Naive B cell (primary cell): ENCODE measurements around the gene CDC14B. TPM values are rescaled to one million over a fixed set of nuclear protein-coding genes. Genes with fewer than 3 reads are reported as not detected.
"Not testable (repeated sequence)": the region's sequence is repeated elsewhere in the genome, so short reads cannot be mapped to it uniquely, and the experiment has no call there.

ENCODE experiments used
- ATAC-seq, 2 donors: fragments of 150-1000 bp; cut with Tn5 transposase; 2 replicates each; pipeline ENCODE4 v1.10.0; 2021; ENCODE audit warnings: low read depth in 2 of 2, mild to moderate bottlenecking in 2 of 2, moderate library complexity in 2 of 2
- DNase-seq: peaks from one replicate; pipeline ENCODE4 v3.0.0; 2022
- H3K27ac Mint-ChIP-seq, 6 donors: one replicate each; pipeline ENCODE4 v1.8.0; 2020 to 2022; ENCODE audit warnings: mild to moderate bottlenecking in 6 of 6, mixed read lengths in 6 of 6, moderate library complexity in 5 of 6, inconsistent platforms in 2 of 6
- H3K27me3 Mint-ChIP-seq, 3 donors: one replicate each; pipeline ENCODE4 v1.8.0; 2021 to 2022; ENCODE audit warnings: mixed read lengths in 3 of 3, mild to moderate bottlenecking in 1 of 3
- H3K36me3 Mint-ChIP-seq, 2 donors: one replicate each; pipeline ENCODE4 v1.8.0; 2020 to 2022; ENCODE audit warnings: mixed read lengths in 2 of 2, inconsistent platforms in 1 of 2, mild to moderate bottlenecking in 1 of 2
- H3K4me1 Mint-ChIP-seq, 3 donors: one replicate each; pipeline ENCODE4 v1.8.0; 2020 to 2022; ENCODE audit warnings: mixed read lengths in 3 of 3, inconsistent platforms in 1 of 3, mild to moderate bottlenecking in 1 of 3, moderate library complexity in 1 of 3
- H3K4me3 Mint-ChIP-seq, 8 donors: one replicate each; pipeline ENCODE4 v1.8.0; 2020 to 2022; ENCODE audit warnings: mild to moderate bottlenecking in 8 of 8, mixed read lengths in 8 of 8, moderate library complexity in 8 of 8, inconsistent platforms in 2 of 8
- H3K9me3 Mint-ChIP-seq, 7 donors: one replicate each; pipeline ENCODE4 v1.8.0; 2020 to 2022; ENCODE audit warnings: mixed read lengths in 7 of 7, mild to moderate bottlenecking in 5 of 7, inconsistent platforms in 2 of 7, moderate library complexity in 1 of 7
- polyA plus RNA-seq, 6 donors: library from polyadenylated mRNA; unstranded; fragments of 300-500 nt; fragmentation: Illumina TruSeq; gene quantifications; one replicate each; pipeline ENCODE4 v1.2.3, GENCODE V29; 2021; ENCODE audit warnings: low read depth in 6 of 6

Gene CDC14B
- polyA plus RNA-seq, 6 donors from 2014 or later, result 2.9 to 7.9 (median 5.2) TPM

GRCh38 chr9:96565671-96566497, 53.8 kb downstream of the CDC14B start:
- H3K4me1 Mint-ChIP-seq, result peaks cover 4 to 16% (median 12%) of the 10 kb centered on the region in 3 donors
- peaks cover 0 to 12% (median 6%) of the 10 kb centered on the region in 3 donors for H3K27me3 Mint-ChIP-seq
- peak overlapping the region; percentile 84 to 94 (median 88) for H3K4me3 Mint-ChIP-seq
- ATAC-seq, result no peak
- no peaks in the 10 kb centered on the region for H3K9me3 Mint-ChIP-seq
- no peaks in the 10 kb centered on the region for H3K36me3 Mint-ChIP-seq
- DNase-seq, result no peak
- peak overlapping the region in 3 of 6 donors; percentile 52 to 87 (median 71) for H3K27ac Mint-ChIP-seq

- DNase-seq (no peak), ATAC-seq (no peak)
- Mint-ChIP-seq H3K27me3 (peaks cover 0 to 11% (median 0%) of the 10 kb centered on the region in 3 donors), H3K36me3 (peaks cover 0 to 4% of the 10 kb centered on the region in 2 donors), H3K9me3 (no peaks in the 10 kb centered on the region), H3K4me1 (peaks cover 4 to 16% (median 12%) of the 10 kb centered on the region in 3 donors), H3K27ac (no peak overlapping the region), H3K4me3 (peak overlapping the region in 1 of 8 donors; percentile 1)
Measured at GRCh38 chr9:96564217-96564616, 55.4 kb downstream of the CDC14B start.

- Mint-ChIP-seq H3K4me3 (no peak overlapping the region), H3K4me1 (peaks cover 5 to 9% (median 7%) of the 10 kb centered on the region in 3 donors), H3K36me3 (peaks cover 0 to 8% of the 10 kb centered on the region in 2 donors), H3K27me3 (peaks cover 0 to 13% (median 0%) of the 10 kb centered on the region in 3 donors), H3K9me3 (no peaks in the 10 kb centered on the region), H3K27ac (no peak overlapping the region)
- DNase-seq (no peak), ATAC-seq (no peak)
Measured at GRCh38 chr9:96559339-96559943, 60.2 kb downstream of the CDC14B start.

GRCh38 chr9:96557921-96558320, 61.7 kb downstream of the CDC14B start:
- Mint-ChIP-seq H3K27me3 (peaks cover 0 to 7% (median 0%) of the 10 kb centered on the region in 3 donors), H3K4me1 (peaks cover 5 to 9% (median 7%) of the 10 kb centered on the region in 3 donors), H3K9me3 (no peaks in the 10 kb centered on the region), H3K4me3 (no peak overlapping the region), H3K27ac (no peak overlapping the region), H3K36me3 (peaks cover 0 to 8% of the 10 kb centered on the region in 2 donors)
- ATAC-seq (no peak), DNase-seq (no peak)

GRCh38 chr9:96556701-96557461, 62.8 kb downstream of the CDC14B start:
- peaks cover 5 to 9% (median 7%) of the 10 kb centered on the region in 3 donors for H3K4me1 Mint-ChIP-seq
- H3K27me3 Mint-ChIP-seq, result peaks cover 0 to 5% (median 0%) of the 10 kb centered on the region in 3 donors
- no peak overlapping the region for H3K4me3 Mint-ChIP-seq
- H3K27ac Mint-ChIP-seq, result no peak overlapping the region
- H3K36me3 Mint-ChIP-seq, result peaks cover 0 to 15% of the 10 kb centered on the region in 2 donors
- DNase-seq (no peak), ATAC-seq (no peak)
- no peaks in the 10 kb centered on the region for H3K9me3 Mint-ChIP-seq

GRCh38 chr9:96555567-96556386, 63.9 kb downstream of the CDC14B start:
- H3K4me1 Mint-ChIP-seq, result peaks cover 5 to 9% (median 7%) of the 10 kb centered on the region in 3 donors
- no peak for ATAC-seq

GRCh38 chr9:96554801-96555566, 64.7 kb downstream of the CDC14B start:
- Mint-ChIP-seq H3K4me1 (peaks cover 5 to 9% (median 7%) of the 10 kb centered on the region in 3 donors), H3K9me3 (no peaks in the 10 kb centered on the region), H3K36me3 (peaks cover 0 to 21% of the 10 kb centered on the region in 2 donors), H3K27me3 (peaks cover 0 to 5% (median 4%) of the 10 kb centered on the region in 3 donors), H3K4me3 (no peak overlapping the region), H3K27ac (no peak overlapping the region)
- DNase-seq (no peak), ATAC-seq (no peak)

More at GRCh38 chr9:96555567-96556386, 63.9 kb downstream of the CDC14B start:
- H3K36me3 Mint-ChIP-seq, result peaks cover 0 to 21% of the 10 kb centered on the region in 2 donors
- peak overlapping the region in 1 of 8 donors; percentile 56 for H3K4me3 Mint-ChIP-seq
- H3K27me3 Mint-ChIP-seq, result peaks cover 0 to 5% (median 4%) of the 10 kb centered on the region in 3 donors
- no peak for DNase-seq
- H3K9me3 Mint-ChIP-seq, result no peaks in the 10 kb centered on the region
- no peak overlapping the region for H3K27ac Mint-ChIP-seq

GRCh38 chr9:96554326-96554725, 65.3 kb downstream of the CDC14B start:
- no peaks in the 10 kb centered on the region for H3K9me3 Mint-ChIP-seq
- peaks cover 0 to 4% (median 2%) of the 10 kb centered on the region in 3 donors for H3K27me3 Mint-ChIP-seq
- H3K27ac Mint-ChIP-seq, result no peak overlapping the region

GRCh38 chr9:96553070-96553469, 66.6 kb downstream of the CDC14B start:
- H3K27ac Mint-ChIP-seq, result no peak overlapping the region
- peaks cover 5 to 9% (median 7%) of the 10 kb centered on the region in 3 donors for H3K4me1 Mint-ChIP-seq
- H3K4me3 Mint-ChIP-seq, result no peak overlapping the region
- peaks cover 0 to 13% of the 10 kb centered on the region in 2 donors for H3K36me3 Mint-ChIP-seq
- H3K9me3 Mint-ChIP-seq, result no peaks in the 10 kb centered on the region
- ATAC-seq, result no peak
- H3K27me3 Mint-ChIP-seq, result peaks cover 0 to 4% (median 0%) of the 10 kb centered on the region in 3 donors
- DNase-seq, result no peak

More at GRCh38 chr9:96554326-96554725, 65.3 kb downstream of the CDC14B start:
- Mint-ChIP-seq H3K4me1 (peaks cover 5 to 9% (median 7%) of the 10 kb centered on the region in 3 donors), H3K36me3 (peaks cover 0 to 18% of the 10 kb centered on the region in 2 donors), H3K4me3 (peak overlapping the region in 1 of 8 donors; percentile 5)
- no peak for DNase-seq
- no peak for ATAC-seq

GRCh38 chr9:96551403-96551802, 68.2 kb downstream of the CDC14B start:
- H3K36me3 Mint-ChIP-seq, result peaks cover 0 to 13% of the 10 kb centered on the region in 2 donors
- peaks cover 0 to 4% (median 0%) of the 10 kb centered on the region in 3 donors for H3K27me3 Mint-ChIP-seq
- H3K4me3 Mint-ChIP-seq, result no peak overlapping the region
- no peak overlapping the region for H3K27ac Mint-ChIP-seq
- H3K4me1 Mint-ChIP-seq, result peaks cover 5 to 9% (median 7%) of the 10 kb centered on the region in 3 donors
- DNase-seq (no peak), ATAC-seq (no peak)
- no peaks in the 10 kb centered on the region for H3K9me3 Mint-ChIP-seq

- H3K4me3 Mint-ChIP-seq, result no peak overlapping the region
- peaks cover 1 to 3% (median 2%) of the 10 kb centered on the region in 3 donors for H3K4me1 Mint-ChIP-seq
- no peaks in the 10 kb centered on the region for H3K9me3 Mint-ChIP-seq
- DNase-seq, result no peak
- no peak for ATAC-seq
- H3K27me3 Mint-ChIP-seq, result peaks cover 0 to 4% (median 0%) of the 10 kb centered on the region in 3 donors
- H3K27ac Mint-ChIP-seq, result no peak overlapping the region
- H3K36me3 Mint-ChIP-seq, result peaks cover 0 to 16% of the 10 kb centered on the region in 2 donors
Measured at GRCh38 chr9:96550659-96551058, 69.0 kb downstream of the CDC14B start.

- H3K36me3 Mint-ChIP-seq, H3K9me3 Mint-ChIP-seq, DNase-seq, H3K27me3 Mint-ChIP-seq, H3K4me3 Mint-ChIP-seq, H3K27ac Mint-ChIP-seq, H3K4me1 Mint-ChIP-seq, ATAC-seq: not testable (repeated sequence)
Measured at GRCh38 chr9:96543131-96543530, 76.5 kb downstream of the CDC14B start.
